ENCODE results near the gene ANKRD13D. TPM values are rescaled to one million over a fixed set of nuclear protein-coding genes. Genes with fewer than 3 reads are reported as not detected.

The ANKRD13D gene
- total and polyA plus RNA-seq, 2 experiments from 2014 or later: 20.3 to 30.8 TPM

- Mint-ChIP-seq H3K27me3 (ENCODE audit: insufficient read depth, low read depth, poor library complexity) (peaks cover 9% of the 10 kb centered on the region), H3K27ac (peak overlapping the region; percentile 100), H3K4me3 (peak overlapping the region; percentile 100), H3K4me1 (peaks cover 32% of the 10 kb centered on the region), H3K36me3 (ENCODE audit: low read depth) (peaks cover 48% of the 10 kb centered on the region), H3K9me3 (no peaks in the 10 kb centered on the region)
- H2AFZ ChIP-seq: no peak overlapping the region
- H3K27ac ChIP-seq (ENCODE audit: low read depth): peak overlapping the region; percentile 95
- peak; percentile 95 for ATAC-seq
- peaks cover 63% of the 10 kb centered on the region for H3K79me2 ChIP-seq (replicated peaks; ENCODE audit: insufficient read depth)
- peaks cover 32% of the 10 kb centered on the region for H3K4me1 ChIP-seq (ENCODE audit: insufficient read depth)
- H3K4me2 ChIP-seq: peak overlapping the region; percentile 97
- no peak for TF ChIP-seq JUNB (IDR thresholded peaks at IDR 0.05; ENCODE audit: unreplicated experiment)
- TF ChIP-seq EZH2phosphoT487 (IDR thresholded peaks at IDR 0.05; ENCODE audit: unreplicated experiment): no peak
- peak; percentile 41 for TF ChIP-seq REST (IDR thresholded peaks at IDR 0.05; ENCODE audit: unreplicated experiment)
- no peak for TF ChIP-seq STAT1 (IDR thresholded peaks at IDR 0.05; ENCODE audit: unreplicated experiment)
- no peak for TF ChIP-seq ZNF114 (CRISPR knock-in tag; IDR thresholded peaks at IDR 0.05)
- no peak for TF ChIP-seq ZNF462 (CRISPR knock-in tag; IDR thresholded peaks at IDR 0.05)
- no peak for TF ChIP-seq CTCF (conservative IDR thresholded peaks at IDR 0.05; ENCODE audit: low read depth in 2 of 2)
- no peak for TF ChIP-seq ZNF331 (CRISPR knock-in tag; IDR thresholded peaks at IDR 0.05; ENCODE audit: low read depth)
- TF ChIP-seq POLR2AphosphoS5 (IDR thresholded peaks at IDR 0.05; ENCODE audit: low read depth): peak; percentile 99
- peak; percentile 84 for TF ChIP-seq CREB1 (CRISPR knock-in tag; IDR thresholded peaks at IDR 0.05; ENCODE audit: low read depth)
- no peak for TF ChIP-seq ETS1 (IDR thresholded peaks at IDR 0.05)
- peak; percentile 99 for DNase-seq (ENCODE audit: low spot score)
- peak overlapping the region; percentile 79 for H3K4me3 ChIP-seq
- peaks cover 40% of the 10 kb centered on the region for H4K20me1 ChIP-seq (replicated peaks; ENCODE audit: insufficient read depth)
- H3K36me3 ChIP-seq (ENCODE audit: insufficient read depth): peaks cover 21% of the 10 kb centered on the region
- peaks cover 28% of the 10 kb centered on the region for H3F3A ChIP-seq (replicated peaks; ENCODE audit: low read depth)
- no peaks in the 10 kb centered on the region for H3K9me2 ChIP-seq (ENCODE audit: insufficient read depth)
- no peaks in the 10 kb centered on the region for H3K27me3 ChIP-seq (ENCODE audit: insufficient read depth)
These were observed 49.1 kb upstream of the ANKRD13D start for GRCh38 chr11:67239783-67240575.
